ENCODE data around the gene TEX10.

- TF ChIP-seq CSDC2 (CRISPR knock-in tag; IDR thresholded peaks at IDR 0.05) (no peak), ZFP30 (CRISPR knock-in tag; IDR thresholded peaks at IDR 0.05) (no peak), ZFP3 (CRISPR knock-in tag; IDR thresholded peaks at IDR 0.05) (no peak), PATZ1 (CRISPR knock-in tag; IDR thresholded peaks at IDR 0.05; ENCODE audit: borderline replicate concordance) (no peak), ZNF70 (CRISPR knock-in tag; IDR thresholded peaks at IDR 0.05) (no peak), ESRRG (CRISPR knock-in tag; IDR thresholded peaks at IDR 0.05) (no peak), RARB (CRISPR knock-in tag; IDR thresholded peaks at IDR 0.05) (no peak), CREB5 (CRISPR knock-in tag; IDR thresholded peaks at IDR 0.05; ENCODE audit: low read depth) (no peak), PPARA (CRISPR knock-in tag; IDR thresholded peaks at IDR 0.05; ENCODE audit: borderline replicate concordance) (no peak), SNAI2 (CRISPR knock-in tag; IDR thresholded peaks at IDR 0.05) (no peak), TCF4 (CRISPR knock-in tag; IDR thresholded peaks at IDR 0.05; ENCODE audit: borderline replicate concordance) (no peak), ZC3H10 (CRISPR knock-in tag; IDR thresholded peaks at IDR 0.05) (no peak)
Measured at GRCh38 chr9:100379862-100380261, 27.1 kb upstream of the TEX10 start.
